KMS-11 (cell line): ENCODE results near the gene FBLN7.

Source experiments
- H2AFZ ChIP-seq: fragments of 200-600 bp; sonication (generic); 2 replicates; pipeline ENCODE4 v1.6.1; 2016; ENCODE audit warnings: antibody characterized with exemption, mixed run types, low read depth
- H3K27ac ChIP-seq: fragments of 200-600 bp; sonication (generic); 2 replicates; pipeline ENCODE4 v1.6.1; 2016; ENCODE audit warnings: mild to moderate bottlenecking, mixed run types
- H3K27me3 ChIP-seq: fragments of 200-600 bp; sonication (generic); 2 replicates; pipeline ENCODE4 v1.6.1; 2017; ENCODE audit warnings: mild to moderate bottlenecking, low read depth, mixed run types, moderate library complexity; ENCODE audit not compliant: insufficient read depth
- H3K36me3 ChIP-seq: fragments of 200-600 bp; sonication (generic); 2 replicates; pipeline ENCODE4 v1.6.1; 2017; ENCODE audit warnings: mild to moderate bottlenecking, mixed run types; ENCODE audit not compliant: insufficient read depth
- H3K4me1 ChIP-seq: fragments of 200-600 bp; sonication (generic); 2 replicates; pipeline ENCODE4 v1.6.1; 2016; ENCODE audit warnings: mild to moderate bottlenecking, low read depth, mixed run types; ENCODE audit not compliant: poor library complexity, severe bottlenecking
- H3K4me2 ChIP-seq: fragments of 200-600 bp; sonication (generic); 2 replicates; pipeline ENCODE4 v1.7.0; 2016; ENCODE audit warnings: mild to moderate bottlenecking, mixed run types
- H3K4me3 ChIP-seq: fragments of 200-600 bp; sonication (generic); IDR thresholded peaks from 2 replicates; pipeline ENCODE4 v1.6.1; 2017; ENCODE audit warnings: low read depth, low read length, mixed read lengths; ENCODE audit not compliant: insufficient read depth
- H3K79me2 ChIP-seq: fragments of 200-600 bp; sonication (generic); 2 replicates; pipeline ENCODE4 v1.6.1; 2016; ENCODE audit warnings: low read depth, mixed run types; ENCODE audit not compliant: insufficient read depth
- H3K9ac ChIP-seq: fragments of 200-600 bp; sonication (generic); 2 replicates; pipeline ENCODE4 v1.6.1; 2016; ENCODE audit warnings: mild to moderate bottlenecking, mixed run types
- H4K20me1 ChIP-seq: fragments of 200-600 bp; sonication (generic); 2 replicates; pipeline ENCODE4 v1.6.1; 2016; ENCODE audit warnings: mild to moderate bottlenecking, mixed run types; ENCODE audit not compliant: insufficient read depth
- TF ChIP-seq, protein P1 (sequence below): fragments of 200-600 bp; sonication (generic); conservative IDR thresholded peaks from 2 replicates; pipeline ENCODE4 v1.6.1; 2017; ENCODE audit warnings: low read depth, mild to moderate bottlenecking, antibody characterized with exemption, low read length, moderate library complexity, mixed read lengths

FBLN7 gene

DNA sequence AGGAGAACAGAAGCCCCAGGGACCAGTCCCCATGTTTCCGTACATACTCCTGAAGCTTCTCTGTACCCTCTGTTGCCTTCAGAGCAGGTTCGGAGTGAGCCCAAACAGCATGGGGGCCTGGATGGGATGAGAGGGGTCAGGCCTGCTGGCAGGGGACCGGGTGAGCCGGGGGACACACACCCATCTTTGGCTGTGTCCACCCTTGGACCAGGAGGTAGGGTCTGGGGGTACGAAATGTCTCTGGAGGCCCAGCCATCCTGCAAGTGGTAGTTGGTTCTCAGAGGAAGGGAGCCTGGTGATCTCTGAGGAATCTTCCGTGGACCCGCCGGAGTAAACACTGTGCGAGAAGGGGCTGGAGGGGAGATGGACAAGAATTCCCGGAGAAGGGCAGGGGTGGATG lies 15.3 kb downstream of the FBLN7 start:
- Histone ChIP-seq H4K20me1 (no peaks in the 10 kb centered on the region), H3K9ac (no peak overlapping the region), H3K79me2 (no peaks in the 10 kb centered on the region), H3K27me3 (no peaks in the 10 kb centered on the region), H2AFZ (no peak overlapping the region), H3K4me1 (no peaks in the 10 kb centered on the region), H3K27ac (no peak overlapping the region), H3K4me2 (no peak overlapping the region), H3K36me3 (no peaks in the 10 kb centered on the region), H3K4me3 (no peak overlapping the region)
- TF ChIP-seq, protein P1, sequence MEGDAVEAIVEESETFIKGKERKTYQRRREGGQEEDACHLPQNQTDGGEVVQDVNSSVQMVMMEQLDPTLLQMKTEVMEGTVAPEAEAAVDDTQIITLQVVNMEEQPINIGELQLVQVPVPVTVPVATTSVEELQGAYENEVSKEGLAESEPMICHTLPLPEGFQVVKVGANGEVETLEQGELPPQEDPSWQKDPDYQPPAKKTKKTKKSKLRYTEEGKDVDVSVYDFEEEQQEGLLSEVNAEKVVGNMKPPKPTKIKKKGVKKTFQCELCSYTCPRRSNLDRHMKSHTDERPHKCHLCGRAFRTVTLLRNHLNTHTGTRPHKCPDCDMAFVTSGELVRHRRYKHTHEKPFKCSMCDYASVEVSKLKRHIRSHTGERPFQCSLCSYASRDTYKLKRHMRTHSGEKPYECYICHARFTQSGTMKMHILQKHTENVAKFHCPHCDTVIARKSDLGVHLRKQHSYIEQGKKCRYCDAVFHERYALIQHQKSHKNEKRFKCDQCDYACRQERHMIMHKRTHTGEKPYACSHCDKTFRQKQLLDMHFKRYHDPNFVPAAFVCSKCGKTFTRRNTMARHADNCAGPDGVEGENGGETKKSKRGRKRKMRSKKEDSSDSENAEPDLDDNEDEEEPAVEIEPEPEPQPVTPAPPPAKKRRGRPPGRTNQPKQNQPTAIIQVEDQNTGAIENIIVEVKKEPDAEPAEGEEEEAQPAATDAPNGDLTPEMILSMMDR: no peak

- Histone ChIP-seq H2AFZ (no peak overlapping the region), H3K9ac (no peak overlapping the region), H3K4me2 (no peak overlapping the region), H3K79me2 (no peaks in the 10 kb centered on the region), H3K4me3 (no peak overlapping the region), H3K36me3 (no peaks in the 10 kb centered on the region), H4K20me1 (no peaks in the 10 kb centered on the region), H3K27me3 (no peaks in the 10 kb centered on the region), H3K4me1 (no peaks in the 10 kb centered on the region), H3K27ac (no peak overlapping the region)
- TF ChIP-seq, protein P1: no peak
Observed at GRCh38 chr2:112154246-112155117, 16.3 kb downstream of the FBLN7 start.

GRCh38 chr2:112155331-112156151 lies 17.4 kb downstream of the FBLN7 start:
- Histone ChIP-seq H3K4me3 (no peak overlapping the region), H3K4me2 (no peak overlapping the region), H3K27me3 (no peaks in the 10 kb centered on the region), H3K36me3 (no peaks in the 10 kb centered on the region), H3K4me1 (no peaks in the 10 kb centered on the region), H3K9ac (no peak overlapping the region), H2AFZ (no peak overlapping the region), H3K79me2 (no peaks in the 10 kb centered on the region), H3K27ac (no peak overlapping the region), H4K20me1 (no peaks in the 10 kb centered on the region)
- TF ChIP-seq, protein P1: no peak

GRCh38 chr2:112156152-112156986 lies 18.2 kb downstream of the FBLN7 start:
- TF ChIP-seq, protein P1: no peak
- no peak overlapping the region for H3K9ac ChIP-seq
- no peak overlapping the region for H3K4me2 ChIP-seq
- H3K4me1 ChIP-seq: no peaks in the 10 kb centered on the region
- no peaks in the 10 kb centered on the region for H3K36me3 ChIP-seq
- no peaks in the 10 kb centered on the region for H3K27me3 ChIP-seq
- H3K79me2 ChIP-seq: no peaks in the 10 kb centered on the region
- H3K4me3 ChIP-seq: no peak overlapping the region
- H3K27ac ChIP-seq: no peak overlapping the region
- H2AFZ ChIP-seq: no peak overlapping the region
- no peaks in the 10 kb centered on the region for H4K20me1 ChIP-seq
